A549 (cell line): ENCODE data around the gene DTNB. TPM values are rescaled to one million over a fixed set of nuclear protein-coding genes. Genes with fewer than 3 reads are reported as not detected.

Experiments
- ATAC-seq, 2 experiments: fragments of 200-7000 bp in 1 of 2; fragments of >200 bp in 1 of 2; cut with Nextera tagmentation in 1 of 2; cut with Tn5 transposase in 1 of 2; 3 replicates each; pipeline versions ENCODE4 v1.8.0 to v1.9.1; 2018 to 2020; ENCODE audit warnings: mild to moderate bottlenecking in 1 of 2, moderate library complexity in 1 of 2
- CTCF ChIA-PET: fragments of 300-600 bp; sonication (Branson Sonifier 250); formaldehyde crosslinking; extraction: SDS; loops from one replicate; lab custom pipeline; 2021; ENCODE audit warnings: antibody characterized with exemption, inconsistent platforms; lab: Yijun Ruan, JAX
- POLR2A ChIA-PET: fragments of 350-600 bp; formaldehyde crosslinking; extraction: SDS; loops from one replicate; lab custom pipeline; 2021; ENCODE audit warnings: antibody characterized with exemption, inconsistent platforms; lab: Yijun Ruan, JAX
- DNase-seq, 2 experiments: peaks; one replicate each; pipeline versions ENCODE4 v3.0.0 to v3.0.0-alpha.2; 2011 to 2016; ENCODE audit warnings: low read depth in 1 of 2, low spot score in 1 of 2
- FAIRE-seq: peaks from 2 replicates; lab custom pipeline; 2011; peaks lifted over from hg19 to GRCh38; lab: Jason Lieb, UNC
- H3K27ac ChIP-seq, 2 experiments: fragments of >200 bp; sonication (Bioruptor Twin); formaldehyde crosslinking; 3 replicates each; pipeline ENCODE4 v1.5.1; 2016 to 2017
- H3K4me1 ChIP-seq: fragments of >200 bp; sonication (Bioruptor Twin); formaldehyde crosslinking; 3 replicates; pipeline ENCODE4 v1.6.1; 2016
- H3K4me2 ChIP-seq: fragments of >200 bp; sonication (Bioruptor Twin); formaldehyde crosslinking; 3 replicates; pipeline ENCODE4 v1.6.1; 2016
- H3K4me3 ChIP-seq: fragments of >200 bp; sonication (Bioruptor Twin); formaldehyde crosslinking; 3 replicates; pipeline ENCODE4 v1.5.1; 2016
- H3K9me3 ChIP-seq: fragments of >200 bp; sonication (Bioruptor Twin); formaldehyde crosslinking; 3 replicates; pipeline ENCODE4 v1.6.1; 2016
- BCL3 ChIP-seq: fragments of >200 bp; sonication (Bioruptor Twin); formaldehyde crosslinking; IDR thresholded peaks from 3 replicates; pipeline ENCODE4 v1.6.1; 2016
- CBX8 ChIP-seq: fragments of 200-600 bp; sonication (generic); IDR thresholded peaks from 2 replicates; pipeline ENCODE4 v1.6.1; 2016
- CEBPB ChIP-seq, 2 experiments: fragments of >200 bp in 1 of 2; sonication (Bioruptor Twin) in 1 of 2; formaldehyde crosslinking in 1 of 2; IDR thresholded peaks; 2 replicates each; pipeline ENCODE4 v1.6.1; 2012 to 2016
- CHD4 ChIP-seq: fragments of 200-600 bp; sonication (generic); IDR thresholded peaks from 2 replicates; pipeline ENCODE4 v1.6.1; 2016; ENCODE audit warnings: antibody characterized with exemption, mild to moderate bottlenecking, borderline replicate concordance
- EHMT2 ChIP-seq: fragments of 200-600 bp; sonication (generic); IDR thresholded peaks from 2 replicates; pipeline ENCODE4 v1.6.1; 2016; ENCODE audit warnings: antibody characterized with exemption, low read depth, mild to moderate bottlenecking, moderate library complexity
- ELK1 ChIP-seq: fragments of 150-350 bp; IDR thresholded peaks from 2 replicates; pipeline ENCODE4 v1.6.1; 2014; ENCODE audit warnings: low read depth, mild to moderate bottlenecking, low read length
- HDAC2 ChIP-seq: fragments of 200-600 bp; sonication (generic); IDR thresholded peaks from 2 replicates; pipeline ENCODE4 v1.6.1; 2016
- HOXB13 ChIP-seq: fragments of 250-450 bp; sonication (Bioruptor Pico); IDR thresholded peaks from 2 replicates; pipeline ENCODE4 v1.5.0; 2020; ENCODE audit warnings: low read depth, mild to moderate bottlenecking, moderate library complexity
- JUN ChIP-seq, 2 experiments: fragments of >200 bp; sonication (Bioruptor Twin); formaldehyde crosslinking; IDR thresholded peaks; 2 replicates in 1 of 2; 3 replicates in 1 of 2; pipeline ENCODE4 v1.6.1; 2016 to 2017
- KDM5A ChIP-seq: fragments of 200-600 bp; sonication (generic); IDR thresholded peaks from 2 replicates; pipeline ENCODE4 v1.6.1; 2016; ENCODE audit warnings: antibody characterized with exemption, mild to moderate bottlenecking
- MAX ChIP-seq: IDR thresholded peaks from 2 replicates; pipeline ENCODE4 v1.6.1; 2012
- NFE2L2 ChIP-seq: fragments of 150-350 bp; conservative IDR thresholded peaks from 2 replicates; pipeline ENCODE4 v1.6.1; 2014; ENCODE audit warnings: low read length
- PBX3 ChIP-seq: IDR thresholded peaks from 2 replicates; pipeline ENCODE4 v1.6.1; 2012
- PHF8 ChIP-seq: fragments of 200-600 bp; sonication (generic); IDR thresholded peaks from 2 replicates; pipeline ENCODE4 v1.6.1; 2016; ENCODE audit warnings: low read depth, mild to moderate bottlenecking, antibody characterized with exemption, moderate library complexity, borderline replicate concordance
- POLR2AphosphoS2 ChIP-seq: conservative IDR thresholded peaks from 2 replicates; pipeline ENCODE4 v1.6.1; 2012; ENCODE audit warnings: low read length, improper control_type of control experiment, inconsistent platforms
- RFX5 ChIP-seq: fragments of 450-650 bp; IDR thresholded peaks from 2 replicates; pipeline ENCODE4 v1.7.1; 2014; ENCODE audit warnings: antibody characterized with exemption, mild to moderate bottlenecking, moderate library complexity
- SMC3 ChIP-seq: fragments of >200 bp; sonication (Bioruptor Twin); formaldehyde crosslinking; IDR thresholded peaks from 3 replicates; pipeline ENCODE4 v1.6.1; 2018; ENCODE audit warnings: inconsistent platforms
- SREBF2 ChIP-seq: fragments of 450-650 bp; IDR thresholded peaks from 2 replicates; pipeline ENCODE4 v1.6.1; 2014; ENCODE audit warnings: mild to moderate bottlenecking, moderate library complexity
- ZC3H11A ChIP-seq: fragments of 450-650 bp; IDR thresholded peaks from 2 replicates; pipeline ENCODE4 v1.6.1; 2014; ENCODE audit warnings: antibody characterized with exemption, mild to moderate bottlenecking
- ZFP36 ChIP-seq: fragments of 450-650 bp; IDR thresholded peaks from 2 replicates; pipeline ENCODE4 v1.6.1; 2014; ENCODE audit warnings: borderline replicate concordance; ENCODE audit not compliant: partially characterized antibody
- ZNF302 ChIP-seq: fragments of 250-450 bp; sonication (Bioruptor Pico); IDR thresholded peaks from 2 replicates; pipeline ENCODE4 v1.9.0; 2021; ENCODE audit warnings: inconsistent platforms, mild to moderate bottlenecking, moderate library complexity
- WGBS: methylation state at CpG from one replicate; pipeline ENCODE4 v1.1.6; 2017; ENCODE audit errors: missing lambda C conversion rate; 5-methylcytosine and 5-hydroxymethylcytosine counted together
- polyA plus RNA-seq, 4 experiments: library from polyadenylated mRNA; depleted of rRNA in 3 of 4; stranded (reverse); fragments of >200 nt; fragmentation: RNase III in 1 of 4; extraction: RNeasy Plus Mini Kit Qiagen cat#74134 plus additional on column Dnase treatment in 1 of 4; gene quantifications; 2 replicates in 3 of 4; 3 replicates in 1 of 4; pipeline ENCODE4 v1.2.3, GENCODE V29; 2011 to 2017
- TF ChIP-seq, protein P1 (sequence below): fragments of 250-450 bp; sonication (Bioruptor Pico); IDR thresholded peaks from 2 replicates; pipeline ENCODE4 v1.5.0; 2020; ENCODE audit warnings: low read depth, mild to moderate bottlenecking, moderate library complexity
- TF ChIP-seq, protein P2 (sequence below): fragments of 200-600 bp; sonication (generic); IDR thresholded peaks from 2 replicates; pipeline ENCODE4 v1.6.1; 2016; ENCODE audit warnings: antibody characterized with exemption, mild to moderate bottlenecking, moderate library complexity

DTNB gene
- polyA plus RNA-seq, 2 of the 4 experiments (the other 2 are of a cell fraction): 11.2 to 32.6 TPM

- Histone ChIP-seq H3K9me3 (peaks cover 3% of the 10 kb centered on the region; the same call in 1 of the 3 replicates), H3K4me3 (no peak overlapping the region), H3K4me2 (no peak overlapping the region), H3K4me1 (no peaks in the 10 kb centered on the region), H3K27ac (no peak overlapping the region)
- TF ChIP-seq PHF8: no peak
- TF ChIP-seq PBX3: no peak
- no peak for TF ChIP-seq ZNF302 (CRISPR knock-in tag)
- TF ChIP-seq EHMT2: no peak
- TF ChIP-seq CBX8: no peak
- TF ChIP-seq, protein P1, sequence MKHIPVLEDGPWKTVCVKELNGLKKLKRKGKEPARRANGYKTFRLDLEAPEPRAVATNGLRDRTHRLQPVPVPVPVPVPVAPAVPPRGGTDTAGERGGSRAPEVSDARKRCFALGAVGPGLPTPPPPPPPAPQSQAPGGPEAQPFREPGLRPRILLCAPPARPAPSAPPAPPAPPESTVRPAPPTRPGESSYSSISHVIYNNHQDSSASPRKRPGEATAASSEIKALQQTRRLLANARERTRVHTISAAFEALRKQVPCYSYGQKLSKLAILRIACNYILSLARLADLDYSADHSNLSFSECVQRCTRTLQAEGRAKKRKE: no peak
- TF ChIP-seq HDAC2: no peak
- no peak for TF ChIP-seq RFX5
- TF ChIP-seq HOXB13: no peak
- TF ChIP-seq, protein P2, sequence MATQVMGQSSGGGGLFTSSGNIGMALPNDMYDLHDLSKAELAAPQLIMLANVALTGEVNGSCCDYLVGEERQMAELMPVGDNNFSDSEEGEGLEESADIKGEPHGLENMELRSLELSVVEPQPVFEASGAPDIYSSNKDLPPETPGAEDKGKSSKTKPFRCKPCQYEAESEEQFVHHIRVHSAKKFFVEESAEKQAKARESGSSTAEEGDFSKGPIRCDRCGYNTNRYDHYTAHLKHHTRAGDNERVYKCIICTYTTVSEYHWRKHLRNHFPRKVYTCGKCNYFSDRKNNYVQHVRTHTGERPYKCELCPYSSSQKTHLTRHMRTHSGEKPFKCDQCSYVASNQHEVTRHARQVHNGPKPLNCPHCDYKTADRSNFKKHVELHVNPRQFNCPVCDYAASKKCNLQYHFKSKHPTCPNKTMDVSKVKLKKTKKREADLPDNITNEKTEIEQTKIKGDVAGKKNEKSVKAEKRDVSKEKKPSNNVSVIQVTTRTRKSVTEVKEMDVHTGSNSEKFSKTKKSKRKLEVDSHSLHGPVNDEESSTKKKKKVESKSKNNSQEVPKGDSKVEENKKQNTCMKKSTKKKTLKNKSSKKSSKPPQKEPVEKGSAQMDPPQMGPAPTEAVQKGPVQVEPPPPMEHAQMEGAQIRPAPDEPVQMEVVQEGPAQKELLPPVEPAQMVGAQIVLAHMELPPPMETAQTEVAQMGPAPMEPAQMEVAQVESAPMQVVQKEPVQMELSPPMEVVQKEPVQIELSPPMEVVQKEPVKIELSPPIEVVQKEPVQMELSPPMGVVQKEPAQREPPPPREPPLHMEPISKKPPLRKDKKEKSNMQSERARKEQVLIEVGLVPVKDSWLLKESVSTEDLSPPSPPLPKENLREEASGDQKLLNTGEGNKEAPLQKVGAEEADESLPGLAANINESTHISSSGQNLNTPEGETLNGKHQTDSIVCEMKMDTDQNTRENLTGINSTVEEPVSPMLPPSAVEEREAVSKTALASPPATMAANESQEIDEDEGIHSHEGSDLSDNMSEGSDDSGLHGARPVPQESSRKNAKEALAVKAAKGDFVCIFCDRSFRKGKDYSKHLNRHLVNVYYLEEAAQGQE: no peak
- TF ChIP-seq NFE2L2: no peak
- TF ChIP-seq ZC3H11A: no peak
- ChIA-PET CTCF (no interaction called here), POLR2A (no interaction called here)
- FAIRE-seq (peak; percentile 67), DNase-seq (no peak), ATAC-seq (no peak)
- 87% methylated on average over 1 of the region's 1 CpG for WGBS
Measured at GRCh38 chr2:25435421-25435820, 238.0 kb downstream of the DTNB start.

DNA sequence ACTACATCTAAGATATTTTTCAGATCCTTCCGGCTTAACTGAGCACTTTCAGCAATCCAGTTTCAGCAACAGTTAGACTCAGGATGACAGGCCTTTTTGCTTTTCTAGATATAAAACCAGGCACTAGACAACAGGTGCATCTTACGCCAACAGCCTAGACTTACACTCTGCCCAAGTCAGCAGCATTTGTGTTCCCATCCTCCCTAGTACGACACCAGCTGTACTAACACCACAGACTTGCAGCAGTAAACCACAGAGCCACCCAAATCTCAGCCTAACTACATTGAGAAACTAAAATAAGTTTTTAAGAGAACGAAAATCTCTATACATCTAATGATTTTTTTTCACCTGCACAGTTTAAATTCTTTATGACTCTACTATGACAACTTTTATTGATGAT is 241.8 kb downstream of the DTNB start:
- Histone ChIP-seq H3K27ac (no peak overlapping the region), H3K4me2 (no peak overlapping the region), H3K9me3 (peaks cover 3% of the 10 kb centered on the region; the same call in 1 of the 3 replicates), H3K4me1 (no peaks in the 10 kb centered on the region), H3K4me3 (no peak overlapping the region)
- WGBS: 83% methylated on average over 4 of the region's 4 CpGs
- no peak for DNase-seq
- ChIA-PET CTCF (no interaction called here), POLR2A (no interaction called here)
- FAIRE-seq: no peak
- no peak for ATAC-seq
- TF ChIP-seq POLR2AphosphoS2 (no peak), CEBPB (IDR thresholded peaks at IDR 0.05) (no peak), HOXB13 (no peak), BCL3 (no peak), CHD4 (no peak), ELK1 (no peak), ZFP36 (no peak), JUN (IDR thresholded peaks at IDR 0.05) (no peak), KDM5A (no peak), MAX (no peak), ZC3H11A (no peak), EHMT2 (no peak), SREBF2 (no peak), SMC3 (no peak)
- TF ChIP-seq, protein P1: no peak
- TF ChIP-seq, protein P2: no peak
